HG02870 (cell line): Measurements from ENCODE around the gene PSMD4.
"Not testable (repeated sequence)": the region's sequence is repeated elsewhere in the genome, so short reads cannot be mapped to it uniquely, and the experiment has no call there.

ENCODE experiments used
- ATAC-seq: cut with Tn5 transposase; IDR thresholded peaks from one replicate; pipeline ENCODE4 v1.9.1; 2021; ENCODE audit warnings: mild to moderate bottlenecking, moderate library complexity; ENCODE audit not compliant: unreplicated experiment

PSMD4 gene

DNA sequence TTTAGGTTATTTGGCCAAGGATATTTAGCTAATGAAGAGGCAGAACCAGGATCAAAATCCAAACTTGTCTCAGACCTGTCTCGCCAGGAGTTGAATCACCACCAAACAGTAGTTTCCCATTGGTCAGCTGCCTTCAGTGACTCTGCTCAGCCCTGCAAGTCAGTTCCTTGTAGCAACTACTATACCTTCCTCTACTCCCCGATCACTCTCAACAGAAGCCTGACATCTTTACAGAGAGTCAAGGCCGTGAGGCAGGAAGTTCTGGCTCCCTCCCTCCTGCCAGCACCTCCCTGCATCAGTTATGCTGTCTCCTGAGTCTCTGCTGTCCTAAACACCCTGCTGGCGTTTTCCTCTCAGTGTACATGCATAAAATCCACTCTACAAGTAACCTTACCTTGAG is 13.2 kb downstream of the PSMD4 start:
- no peak for ATAC-seq

DNA sequence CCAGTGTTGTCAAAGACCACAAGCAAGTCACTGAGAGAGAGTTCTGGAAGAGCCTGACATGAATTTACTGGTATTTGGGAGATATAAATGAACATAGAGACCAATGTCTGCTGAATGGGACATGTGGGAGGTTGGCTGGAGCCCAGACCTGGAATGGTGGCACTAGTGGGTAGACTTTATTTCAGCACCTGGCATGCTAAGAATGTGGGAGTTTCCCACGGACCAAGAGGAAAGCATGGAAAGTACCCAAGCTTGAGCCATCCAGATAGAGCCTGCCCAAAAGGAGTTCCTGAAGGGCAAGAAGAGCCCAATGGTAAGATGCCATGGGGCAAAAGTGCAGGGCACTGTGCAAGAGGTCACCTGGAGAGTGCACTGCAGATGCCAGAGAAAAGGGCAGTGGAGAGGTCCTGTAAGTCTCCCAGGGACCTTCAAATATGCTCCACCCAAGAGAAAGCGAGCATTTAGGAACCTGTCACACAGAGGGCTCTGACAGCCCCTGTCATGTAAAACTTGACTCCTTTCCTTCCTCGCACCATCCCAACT is 19.5 kb downstream of the PSMD4 start:
- ATAC-seq, result no peak

DNA sequence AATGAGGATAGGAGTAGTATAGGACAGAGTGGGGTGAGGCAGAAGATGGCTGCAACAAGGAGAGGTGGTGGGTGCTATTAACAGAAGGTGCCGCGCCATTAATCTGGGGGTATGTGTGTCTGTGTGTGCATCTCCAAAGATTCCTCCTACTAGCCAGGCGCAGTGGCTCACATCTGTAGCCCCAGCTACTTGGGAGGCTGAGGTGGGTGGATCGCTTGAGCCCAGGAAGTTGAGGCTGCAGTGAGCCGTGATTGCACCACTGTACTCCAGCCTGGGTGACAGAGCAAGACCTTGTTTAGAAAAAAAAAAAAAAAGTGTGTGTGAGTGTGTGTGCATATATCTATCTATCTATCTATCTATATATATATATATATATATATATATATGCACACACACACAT is 20.8 kb downstream of the PSMD4 start:
- not testable (repeated sequence) for ATAC-seq

DNA sequence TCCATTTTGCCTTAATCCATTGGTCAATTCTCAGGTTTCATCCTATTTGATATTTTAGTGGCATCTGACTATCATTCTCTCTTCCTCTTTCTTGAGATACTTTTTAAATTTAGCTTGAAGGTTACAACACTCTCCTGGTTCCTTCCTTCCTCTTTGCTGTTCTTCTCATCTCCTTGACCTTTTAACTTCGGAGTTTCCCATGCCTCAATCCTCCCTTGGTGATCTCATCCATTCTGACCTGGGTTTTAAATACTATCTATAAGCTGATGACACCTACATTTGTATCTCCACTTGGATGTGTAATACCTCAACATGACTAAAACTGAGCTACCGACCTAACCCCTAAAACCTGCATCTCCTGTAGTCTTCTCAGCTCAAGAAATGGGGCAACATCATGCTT is 22.7 kb downstream of the PSMD4 start:
- no peak for ATAC-seq

DNA sequence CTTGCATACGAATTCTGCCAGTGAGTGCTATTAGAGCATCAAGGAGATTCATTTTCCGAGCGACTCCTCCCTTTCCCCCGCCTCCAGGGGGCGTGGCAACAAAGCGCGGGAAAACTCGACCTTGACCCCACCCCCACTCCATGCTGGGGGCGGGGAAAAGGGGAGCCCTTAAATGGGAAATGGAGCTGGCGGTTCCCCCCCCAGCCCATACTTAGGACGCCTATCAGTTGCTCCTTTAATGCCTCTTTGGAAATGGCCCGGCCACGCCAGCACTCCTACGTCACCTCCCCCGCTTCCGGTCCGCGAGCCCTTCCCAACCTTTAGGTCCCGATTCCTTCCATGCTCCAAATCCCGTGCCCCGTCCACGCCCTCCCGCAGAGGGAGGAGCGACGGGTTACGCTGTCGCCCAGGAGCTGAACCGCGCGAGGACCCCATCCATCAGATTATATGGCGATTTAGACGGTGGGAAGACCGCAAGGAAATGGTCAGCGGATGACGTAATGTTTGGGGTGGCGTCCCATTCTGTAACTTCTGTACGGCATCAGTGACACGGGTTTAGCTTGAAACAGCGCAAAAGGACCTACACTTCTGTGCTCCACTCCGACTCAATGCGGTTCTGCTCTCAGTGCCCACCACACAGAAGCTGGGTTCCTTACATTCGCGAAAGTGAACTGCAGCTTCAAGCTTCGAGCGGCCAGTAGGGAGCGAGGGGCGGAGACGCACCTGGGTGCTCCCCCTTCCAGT is 26.9 kb downstream of the PSMD4 start:
- peak; percentile 31 for ATAC-seq

DNA sequence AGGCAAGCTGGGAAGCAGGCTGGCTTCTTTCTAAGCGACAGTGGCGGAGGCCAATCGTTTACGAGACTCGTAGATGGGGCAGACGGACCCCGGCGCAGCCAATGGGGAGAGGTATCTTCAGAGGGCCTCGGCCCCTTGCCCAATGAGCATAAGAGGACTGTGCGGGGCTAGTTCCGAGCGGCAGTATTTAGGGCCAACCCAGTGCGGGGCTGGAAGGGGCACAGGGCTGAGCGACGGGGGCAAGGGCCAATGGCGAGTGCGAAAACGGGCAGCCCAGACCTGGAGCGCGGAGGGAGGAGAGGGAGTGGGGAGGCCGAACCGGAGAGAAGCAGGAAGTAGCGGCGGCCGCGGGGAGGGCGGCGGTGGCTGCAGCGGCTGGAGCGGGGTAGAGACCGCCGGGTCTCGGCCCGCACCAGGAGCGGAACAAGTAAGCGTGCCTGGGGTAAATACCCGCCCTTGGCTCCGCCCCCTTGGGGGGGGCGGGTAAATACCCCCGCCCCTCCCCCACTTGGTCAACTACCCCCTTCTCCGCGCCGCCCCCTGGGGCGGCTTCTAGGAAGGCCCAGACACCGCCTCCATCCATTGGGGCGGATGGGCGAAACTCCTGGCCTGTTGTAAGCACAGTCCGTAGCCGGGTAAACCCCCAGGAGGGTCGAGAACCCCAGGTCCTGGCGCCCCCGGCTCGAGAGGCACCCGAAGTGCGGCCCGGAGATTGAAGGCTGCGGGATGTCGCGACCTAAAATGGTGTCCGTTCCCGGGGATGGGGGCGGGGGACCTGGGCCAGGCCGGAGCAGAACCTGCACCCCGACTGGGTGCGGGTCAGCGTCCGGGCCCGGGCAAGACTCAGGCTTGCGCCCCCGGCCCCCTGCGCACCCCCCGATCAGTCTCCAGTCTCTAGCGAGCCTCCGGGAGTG is 27.7 kb downstream of the PSMD4 start, which contains the start of gene ZNF687:
Gene ZNF687 (plus strand): TSS at position 331 of the 914 bp plus-strand sequence. CDS start 3,993 bp downstream, outside the sequence.
- peak; percentile 86 for ATAC-seq

DNA sequence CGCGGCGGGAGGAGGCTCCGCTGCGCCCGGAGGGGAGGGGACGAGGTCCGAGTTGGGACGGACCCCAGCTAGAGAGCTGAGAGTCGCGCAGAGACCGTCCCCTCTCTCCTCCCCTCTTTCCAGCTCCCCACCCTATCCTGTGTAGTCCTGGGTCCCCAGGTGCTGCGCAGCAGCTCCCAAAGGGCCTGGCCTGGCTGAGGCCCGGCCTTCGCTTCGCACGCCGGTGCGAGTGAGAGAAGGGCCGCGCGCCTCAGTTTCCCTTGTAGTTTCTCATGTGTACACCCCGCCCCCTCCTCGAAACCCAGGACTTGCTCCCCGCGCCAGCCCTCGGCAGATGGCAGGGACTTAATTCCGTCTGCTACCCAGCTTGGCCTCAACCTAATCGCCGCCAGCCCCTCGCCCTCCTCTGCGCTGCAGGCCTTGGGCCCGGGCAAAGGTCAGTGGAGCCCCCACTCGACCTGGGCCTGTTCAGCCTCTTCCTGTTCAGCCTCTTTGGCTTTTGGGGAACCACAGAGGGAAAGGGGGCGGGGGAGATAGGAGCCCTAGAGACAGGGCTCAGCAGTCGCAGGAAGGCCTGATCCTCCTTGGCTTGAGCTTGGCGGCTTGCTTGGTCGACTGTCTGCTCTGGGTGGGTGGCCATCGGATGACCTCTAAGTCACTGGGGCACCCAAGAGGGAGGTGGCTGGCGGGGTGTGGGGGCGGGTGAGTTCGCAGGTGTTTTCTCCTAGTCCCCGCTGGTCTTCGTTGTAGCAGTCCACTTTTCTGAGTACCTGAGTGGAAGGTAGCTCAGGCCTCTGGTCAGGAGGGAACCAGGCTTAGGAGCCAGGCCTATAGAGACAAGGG is 28.6 kb downstream of the PSMD4 start:
- no peak for ATAC-seq

DNA sequence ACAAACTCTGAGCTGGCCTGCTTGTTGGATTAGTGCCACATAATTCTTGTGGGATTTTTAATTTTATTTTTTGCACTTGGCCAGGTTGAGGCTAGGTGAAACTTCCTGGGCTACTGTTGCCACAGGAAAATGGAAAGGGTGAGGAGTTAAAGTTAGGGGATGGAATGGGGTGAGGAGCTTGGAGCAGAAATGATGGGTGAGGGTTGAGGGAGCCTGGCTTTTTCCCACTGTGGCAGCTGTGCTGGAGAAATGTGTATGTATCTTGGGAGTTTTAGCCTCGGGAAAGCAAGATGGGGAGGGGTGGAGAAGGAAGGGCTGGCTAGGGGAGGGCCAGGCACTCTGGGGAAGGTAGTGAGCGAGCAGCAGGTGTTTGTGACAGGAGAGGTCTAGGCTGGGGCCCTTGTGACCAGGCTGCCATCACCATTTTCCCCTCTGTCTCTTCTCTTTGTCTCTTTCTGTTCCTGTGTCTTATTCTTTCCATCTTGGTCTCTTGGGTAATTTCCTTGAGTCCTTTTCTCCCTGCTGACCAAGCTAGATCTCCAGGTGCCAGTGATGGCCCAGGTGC is 29.6 kb downstream of the PSMD4 start:
- ATAC-seq, result no peak

DNA sequence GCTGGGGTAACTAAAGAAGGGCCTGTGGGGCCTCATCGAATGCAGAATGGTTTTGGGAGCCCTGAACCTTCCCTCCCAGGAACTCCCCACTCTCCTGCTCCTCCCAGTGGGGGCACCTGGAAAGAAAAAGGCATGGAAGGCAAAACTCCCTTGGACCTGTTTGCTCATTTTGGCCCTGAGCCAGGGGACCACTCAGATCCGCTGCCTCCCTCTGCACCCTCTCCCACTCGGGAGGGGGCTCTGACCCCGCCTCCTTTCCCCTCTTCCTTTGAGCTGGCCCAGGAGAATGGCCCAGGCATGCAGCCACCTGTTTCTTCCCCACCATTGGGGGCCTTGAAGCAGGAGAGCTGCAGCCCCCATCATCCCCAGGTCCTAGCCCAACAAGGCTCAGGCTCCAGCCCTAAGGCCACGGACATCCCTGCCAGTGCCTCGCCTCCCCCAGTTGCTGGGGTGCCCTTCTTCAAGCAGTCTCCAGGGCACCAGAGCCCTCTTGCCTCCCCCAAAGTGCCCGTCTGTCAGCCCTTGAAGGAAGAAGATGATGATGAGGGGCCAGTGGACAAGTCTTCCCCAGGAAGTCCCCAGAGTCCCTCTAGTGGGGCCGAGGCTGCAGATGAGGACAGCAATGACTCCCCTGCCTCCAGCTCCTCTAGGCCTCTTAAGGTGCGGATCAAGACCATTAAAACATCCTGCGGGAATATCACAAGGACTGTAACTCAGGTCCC is 32.2 kb downstream of the PSMD4 start:
- ATAC-seq, result no peak

DNA sequence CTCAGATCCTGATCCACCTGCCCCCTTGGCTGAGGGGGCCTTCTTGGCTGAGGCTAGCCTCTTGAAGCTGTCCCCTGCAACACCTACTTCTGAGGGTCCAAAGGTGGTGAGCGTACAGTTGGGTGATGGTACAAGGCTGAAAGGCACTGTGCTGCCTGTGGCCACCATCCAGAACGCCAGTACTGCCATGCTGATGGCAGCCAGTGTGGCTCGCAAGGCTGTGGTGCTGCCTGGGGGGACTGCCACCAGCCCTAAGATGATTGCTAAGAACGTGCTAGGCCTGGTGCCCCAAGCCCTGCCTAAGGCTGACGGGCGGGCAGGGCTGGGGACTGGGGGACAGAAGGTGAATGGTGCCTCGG is 32.8 kb downstream of the PSMD4 start:
- no peak for ATAC-seq

DNA sequence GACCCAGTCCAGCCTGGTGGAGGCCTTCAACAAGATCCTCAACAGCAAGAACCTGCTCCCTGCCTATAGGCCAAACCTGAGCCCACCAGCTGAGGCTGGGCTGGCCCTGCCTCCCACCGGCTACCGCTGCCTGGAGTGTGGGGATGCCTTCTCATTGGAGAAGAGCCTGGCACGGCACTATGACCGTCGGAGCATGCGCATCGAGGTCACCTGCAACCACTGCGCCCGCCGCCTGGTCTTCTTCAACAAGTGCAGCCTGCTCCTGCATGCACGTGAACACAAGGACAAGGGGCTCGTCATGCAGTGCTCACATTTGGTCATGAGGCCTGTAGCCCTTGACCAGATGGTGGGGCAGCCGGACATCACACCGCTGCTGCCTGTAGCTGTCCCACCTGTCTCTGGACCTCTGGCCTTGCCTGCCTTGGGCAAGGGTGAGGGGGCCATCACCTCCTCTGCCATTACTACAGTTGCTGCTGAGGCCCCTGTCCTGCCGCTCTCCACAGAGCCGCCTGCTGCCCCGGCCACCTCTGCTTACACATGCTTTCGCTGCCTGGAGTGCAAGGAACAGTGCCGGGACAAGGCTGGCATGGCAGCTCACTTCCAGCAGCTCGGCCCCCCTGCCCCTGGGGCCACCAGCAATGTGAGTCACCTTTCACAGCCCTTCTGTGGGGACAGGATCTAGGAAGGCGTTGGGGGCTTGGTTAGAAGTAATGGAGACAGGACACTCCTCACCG is 33.4 kb downstream of the PSMD4 start:
- no peak for ATAC-seq

DNA sequence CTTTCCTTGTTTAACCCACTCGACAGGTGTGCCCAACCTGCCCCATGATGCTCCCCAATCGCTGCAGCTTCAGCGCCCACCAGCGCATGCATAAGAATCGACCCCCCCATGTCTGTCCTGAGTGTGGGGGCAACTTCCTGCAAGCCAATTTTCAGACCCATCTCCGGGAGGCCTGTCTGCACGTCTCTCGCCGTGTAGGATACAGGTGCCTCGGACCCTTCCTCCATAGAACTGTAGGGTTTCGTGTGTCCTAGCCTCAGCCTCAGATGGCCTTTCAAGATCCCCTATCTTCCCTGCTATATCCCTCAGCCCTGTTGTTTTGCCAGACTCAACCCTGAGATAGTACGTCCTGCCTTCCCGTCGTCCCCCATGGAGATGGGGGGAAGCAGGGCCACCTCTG is 34.0 kb downstream of the PSMD4 start:
- ATAC-seq, result no peak

DNA sequence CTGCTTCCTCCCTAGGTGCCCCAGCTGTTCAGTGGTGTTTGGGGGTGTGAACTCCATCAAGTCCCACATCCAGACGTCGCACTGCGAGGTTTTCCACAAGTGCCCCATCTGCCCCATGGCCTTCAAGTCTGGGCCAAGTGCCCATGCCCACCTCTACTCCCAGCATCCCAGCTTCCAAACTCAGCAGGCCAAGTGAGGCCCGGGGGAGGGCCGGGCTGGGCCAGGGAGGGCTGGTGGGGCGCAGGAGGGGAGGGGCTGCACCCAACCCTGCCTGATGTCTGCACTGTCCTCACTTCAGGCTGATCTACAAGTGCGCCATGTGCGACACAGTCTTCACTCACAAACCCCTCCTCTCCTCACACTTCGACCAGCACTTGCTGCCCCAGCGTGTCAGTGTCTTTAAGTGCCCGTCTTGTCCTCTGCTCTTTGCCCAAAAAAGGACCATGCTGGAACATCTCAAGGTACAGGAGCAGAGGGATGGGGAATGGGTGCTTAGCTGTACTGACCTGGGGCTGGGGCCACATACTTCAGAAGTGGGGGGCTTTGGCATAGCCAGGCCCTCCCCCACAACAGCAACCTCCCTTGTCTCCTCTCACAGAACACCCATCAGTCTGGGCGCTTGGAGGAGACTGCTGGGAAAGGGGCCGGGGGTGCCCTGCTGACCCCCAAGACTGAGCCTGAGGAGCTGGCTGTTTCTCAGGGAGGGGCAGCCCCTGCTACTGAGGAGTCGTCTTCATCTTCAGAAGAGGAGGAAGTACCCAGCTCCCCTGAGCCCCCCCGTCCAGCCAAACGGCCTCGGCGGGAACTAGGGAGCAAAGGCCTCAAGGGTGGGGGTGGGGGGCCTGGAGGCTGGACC is 34.8 kb downstream of the PSMD4 start:
- no peak for ATAC-seq

DNA sequence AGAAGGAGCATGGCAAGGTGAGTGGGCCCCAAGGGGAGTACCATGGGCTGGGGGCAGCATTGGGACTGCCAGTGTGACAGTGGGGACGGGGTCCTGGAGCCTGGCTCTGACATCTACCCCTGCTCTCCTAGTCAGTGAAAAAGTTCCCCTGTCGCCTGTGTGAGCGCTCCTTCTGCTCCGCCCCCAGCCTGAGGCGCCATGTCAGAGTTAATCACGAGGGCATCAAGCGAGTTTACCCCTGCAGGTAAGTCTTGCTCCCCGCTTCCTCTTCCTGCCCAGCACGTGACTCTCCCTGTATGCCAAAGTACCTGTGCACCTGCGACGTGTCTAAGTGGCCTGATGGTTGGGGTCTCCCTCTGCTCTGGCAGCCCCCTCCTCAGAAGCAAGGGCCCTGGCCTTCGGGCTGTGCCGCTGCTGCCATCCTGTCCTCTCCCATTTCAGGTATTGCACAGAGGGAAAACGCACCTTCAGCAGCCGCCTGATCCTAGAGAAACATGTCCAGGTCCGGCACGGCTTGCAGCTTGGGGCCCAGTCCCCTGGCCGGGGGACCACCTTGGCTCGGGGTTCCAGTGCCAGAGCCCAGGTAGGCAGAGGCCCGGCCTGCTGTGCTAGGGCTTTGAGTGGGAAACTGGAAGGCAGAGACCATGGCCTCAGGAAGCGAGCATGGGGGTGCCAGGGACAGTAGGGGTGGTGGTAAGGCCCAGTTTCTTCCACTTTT is 35.6 kb downstream of the PSMD4 start:
- no peak for ATAC-seq

DNA sequence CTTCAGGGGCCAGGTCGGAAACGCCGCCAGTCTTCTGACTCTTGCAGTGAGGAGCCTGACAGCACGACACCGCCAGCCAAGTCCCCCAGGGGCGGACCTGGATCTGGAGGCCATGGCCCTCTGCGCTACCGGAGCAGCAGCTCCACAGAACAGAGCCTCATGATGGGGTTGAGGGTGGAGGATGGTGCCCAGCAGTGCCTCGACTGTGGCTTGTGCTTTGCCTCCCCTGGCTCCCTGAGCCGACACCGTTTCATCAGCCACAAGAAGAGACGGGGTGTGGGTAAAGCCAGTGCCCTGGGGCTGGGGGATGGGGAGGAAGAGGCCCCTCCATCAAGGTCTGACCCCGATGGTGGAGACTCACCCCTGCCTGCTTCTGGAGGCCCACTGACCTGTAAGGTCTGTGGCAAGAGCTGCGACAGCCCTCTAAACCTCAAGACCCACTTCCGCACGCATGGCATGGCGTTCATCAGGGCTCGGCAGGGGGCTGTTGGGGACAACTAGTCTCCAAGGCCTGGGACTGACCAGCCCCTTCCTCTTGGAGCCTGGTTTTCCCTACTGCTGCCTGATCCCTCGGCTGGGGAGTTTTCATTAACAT is 36.3 kb downstream of the PSMD4 start:
- no peak for ATAC-seq

DNA sequence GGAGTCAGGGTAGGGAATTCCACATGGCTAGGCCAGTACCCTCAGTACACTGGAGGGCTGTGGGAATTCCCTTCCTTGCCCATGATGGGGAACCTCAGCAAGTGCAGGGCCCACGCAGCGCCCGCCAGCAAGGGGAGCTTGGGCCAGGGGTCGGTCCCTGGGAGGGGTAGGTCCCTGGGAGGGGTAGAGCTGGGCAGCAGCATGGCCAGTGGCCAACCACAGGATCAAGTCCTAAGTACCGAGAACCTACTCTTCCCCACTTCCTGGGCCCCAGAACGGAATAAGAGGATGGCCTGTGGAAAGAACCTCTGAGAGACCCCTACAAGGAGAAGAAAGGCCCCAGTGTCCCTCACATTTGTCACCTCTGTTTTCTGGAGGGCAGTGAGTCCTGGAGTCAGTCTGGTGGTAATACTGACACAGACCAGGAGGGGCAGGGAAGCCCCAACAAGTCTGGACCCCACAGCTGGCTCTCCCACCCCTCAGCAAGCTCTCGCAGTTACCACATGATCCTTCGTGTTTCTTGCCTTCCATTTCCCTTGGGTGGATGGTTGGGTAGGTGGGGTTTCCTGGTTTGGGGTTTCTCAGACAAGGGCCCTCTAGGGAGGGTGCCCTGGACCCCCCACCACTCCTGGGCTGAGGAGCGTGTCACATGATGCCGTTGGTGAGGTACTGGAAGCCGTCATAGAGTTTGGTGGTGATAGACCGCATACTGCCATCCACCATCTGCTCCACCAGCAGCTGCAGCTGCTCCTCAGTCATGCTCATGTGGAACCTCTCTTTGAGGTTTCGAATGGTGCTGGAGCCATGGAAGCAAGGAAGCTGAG is 37.9 kb downstream of the PSMD4 start:
- no peak for ATAC-seq
